Gastroesophageal sphincter (tissue), 3 donors: ENCODE results near the gene KBTBD6.

ENCODE experiments used
- CTCF ChIP-seq, 4 experiments: fragments of 200-600 bp in 2 of 4; fragments of 450-650 bp in 2 of 4; sonication (generic) in 1 of 4; IDR thresholded peaks; one replicate each; pipeline ENCODE4 v1.5.1; 2017 to 2019; ENCODE audit warnings: antibody characterized with exemption in 4 of 4, mild to moderate bottlenecking in 2 of 4, moderate library complexity in 2 of 4
- POLR2AphosphoS5 ChIP-seq: sonication (generic); formaldehyde crosslinking; IDR thresholded peaks from one replicate; pipeline ENCODE4 v1.6.1; 2017; ENCODE audit warnings: antibody characterized with exemption

GRCh38 chr13:41133951-41134350 is 1.3 kb upstream of the KBTBD6 start:
- no peak for TF ChIP-seq POLR2AphosphoS5
- TF ChIP-seq CTCF (IDR thresholded peaks at IDR 0.05) = no peak
